Hepatocyte (in vitro differentiated cells): Measurements from ENCODE around the gene NUMA1. TPM values are rescaled to one million over a fixed set of nuclear protein-coding genes. Genes with fewer than 3 reads are reported as not detected.

Experiments
- DNase-seq: peaks from one replicate; pipeline ENCODE4 v3.0.0-alpha.2; 2016; ENCODE audit warnings: low spot score
- H2AFZ ChIP-seq: fragments of 200-600 bp; sonication (generic); 2 replicates; pipeline ENCODE4 v1.6.0; 2016; ENCODE audit warnings: antibody characterized with exemption, mild to moderate bottlenecking
- H3K27ac ChIP-seq: fragments of 200-600 bp; sonication (generic); 2 replicates; pipeline ENCODE4 v1.5.1; 2016; ENCODE audit warnings: mild to moderate bottlenecking
- H3K27me3 ChIP-seq: fragments of 200-600 bp; sonication (generic); 2 replicates; pipeline ENCODE4 v1.6.1; 2016
- H3K36me3 ChIP-seq: fragments of 200-600 bp; sonication (generic); replicated peaks from 2 replicates; pipeline ENCODE4 v1.5.1; 2016; ENCODE audit warnings: low read depth; ENCODE audit not compliant: insufficient read depth
- H3K4me1 ChIP-seq: fragments of 200-600 bp; sonication (generic); 2 replicates; pipeline ENCODE4 v1.5.1; 2016; ENCODE audit warnings: mild to moderate bottlenecking, moderate library complexity; ENCODE audit not compliant: insufficient read depth
- H3K4me2 ChIP-seq: fragments of 200-600 bp; sonication (generic); 2 replicates; pipeline ENCODE4 v1.6.0; 2016
- H3K4me3 ChIP-seq: fragments of 200-600 bp; sonication (generic); 2 replicates; pipeline ENCODE4 v1.5.1; 2016; ENCODE audit warnings: mild to moderate bottlenecking
- H3K79me2 ChIP-seq: fragments of 200-600 bp; sonication (generic); 2 replicates; pipeline ENCODE4 v1.6.0; 2017; ENCODE audit warnings: mild to moderate bottlenecking
- H3K9me2 ChIP-seq: fragments of 200-600 bp; sonication (generic); replicated peaks from 2 replicates; pipeline ENCODE4 v1.6.0; 2017; ENCODE audit warnings: mild to moderate bottlenecking; ENCODE audit not compliant: insufficient read depth
- H3K9me3 ChIP-seq: fragments of 200-600 bp; sonication (generic); 2 replicates; pipeline ENCODE4 v1.5.1; 2016; ENCODE audit warnings: low read depth, mild to moderate bottlenecking
- H4K20me1 ChIP-seq: fragments of 200-600 bp; sonication (generic); 2 replicates; pipeline ENCODE4 v1.6.0; 2016; ENCODE audit warnings: mild to moderate bottlenecking; ENCODE audit not compliant: insufficient read depth, poor library complexity, severe bottlenecking
- CTCF ChIP-seq: fragments of 200-600 bp; sonication (generic); IDR thresholded peaks from 2 replicates; pipeline ENCODE4 v1.5.1; 2016; ENCODE audit warnings: antibody characterized with exemption, mild to moderate bottlenecking; ENCODE audit not compliant: poor library complexity
- EZH2 ChIP-seq: fragments of 200-600 bp; sonication (generic); IDR thresholded peaks from 2 replicates; pipeline ENCODE4 v1.6.1; 2016; ENCODE audit warnings: antibody characterized with exemption, mild to moderate bottlenecking, borderline replicate concordance
- EZH2phosphoT487 ChIP-seq: fragments of 200-600 bp; sonication (generic); IDR thresholded peaks from one replicate; pipeline ENCODE4 v1.6.1; 2018; ENCODE audit warnings: antibody characterized with exemption, mild to moderate bottlenecking, low read depth, moderate library complexity; ENCODE audit not compliant: unreplicated experiment, severe bottlenecking
- WGBS: methylation state at CpG from one replicate; pipeline ENCODE4 v1.1.6; 2016; ENCODE audit warnings: low lambda C conversion rate; ENCODE audit errors: missing lambda C conversion rate; 5-methylcytosine and 5-hydroxymethylcytosine counted together
- polyA plus RNA-seq: library from polyadenylated mRNA; unstranded; fragments of >200 nt; fragmentation: Nextera tagmentation; extraction: Ambion mirVana; gene quantifications from 2 replicates; pipeline ENCODE4 v1.2.1, GENCODE V29; 2016
- total RNA-seq: library from RNA; depleted of rRNA; stranded (reverse); fragments of >200 nt; gene quantifications from 2 replicates; pipeline ENCODE4 v1.2.3, GENCODE V29; 2014

Gene NUMA1
- total and polyA plus RNA-seq, 2 experiments from 2014 or later, result 103 to 140 TPM

DNA sequence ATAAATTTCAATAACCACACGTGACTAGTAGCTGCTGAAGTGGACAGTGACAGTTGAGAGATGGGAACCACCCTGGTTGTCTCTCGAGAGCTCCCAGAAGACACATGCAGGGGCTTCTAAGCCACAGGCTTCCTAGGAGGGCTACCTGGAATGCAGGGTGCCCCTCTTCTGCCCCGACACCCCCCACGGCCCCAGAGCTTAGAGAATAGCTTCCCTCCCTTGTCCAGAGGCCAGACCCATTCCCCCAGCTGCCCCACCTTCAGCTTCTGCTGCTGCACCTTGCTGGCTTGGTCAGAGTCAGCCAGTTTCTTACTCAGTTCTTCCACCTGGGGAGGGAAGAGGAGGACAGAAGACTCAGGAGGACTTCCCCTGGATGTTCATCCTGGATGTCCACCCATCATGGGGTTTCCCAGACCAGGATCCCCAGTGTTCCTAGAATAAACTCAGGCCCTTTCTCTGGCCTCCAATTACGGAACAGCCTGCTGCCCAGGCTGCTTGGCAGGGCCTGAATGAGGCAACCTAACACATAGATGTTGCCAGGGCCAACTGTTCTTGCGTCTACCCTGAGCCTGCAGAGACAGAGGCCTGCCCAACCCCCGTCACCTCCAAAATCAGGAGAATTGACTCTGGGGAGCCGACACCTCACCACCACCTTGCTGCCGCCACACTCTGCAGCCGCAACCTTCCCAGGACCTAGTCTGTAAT, 69.7 kb downstream of the NUMA1 start:
- peaks cover 3% of the 10 kb centered on the region for H3K79me2 ChIP-seq
- no peak overlapping the region for H2AFZ ChIP-seq
- H3K27ac ChIP-seq, result no peak overlapping the region
- TF ChIP-seq EZH2phosphoT487 (no peak), CTCF (no peak), EZH2 (no peak)
- no peaks in the 10 kb centered on the region for H3K9me3 ChIP-seq
- no peaks in the 10 kb centered on the region for H3K27me3 ChIP-seq
- H4K20me1 ChIP-seq, result peaks cover 41% of the 10 kb centered on the region
- peaks cover 4% of the 10 kb centered on the region for H3K36me3 ChIP-seq
- WGBS, result 88% methylated on average over 10 of the region's 10 CpGs
- DNase-seq, result no peak
- no peak overlapping the region for H3K4me2 ChIP-seq
- H3K9me2 ChIP-seq, result no peaks in the 10 kb centered on the region
- H3K4me3 ChIP-seq, result no peak overlapping the region
- no peaks in the 10 kb centered on the region for H3K4me1 ChIP-seq

- Histone ChIP-seq H3K27me3 (no peaks in the 10 kb centered on the region), H3K27ac (no peak overlapping the region), H3K4me1 (no peaks in the 10 kb centered on the region), H2AFZ (no peak overlapping the region), H3K79me2 (no peaks in the 10 kb centered on the region), H4K20me1 (peaks cover 44% of the 10 kb centered on the region), H3K9me3 (no peaks in the 10 kb centered on the region), H3K36me3 (peaks cover 4% of the 10 kb centered on the region), H3K4me3 (no peak overlapping the region), H3K4me2 (no peak overlapping the region), H3K9me2 (no peaks in the 10 kb centered on the region)
- no peak for DNase-seq
- TF ChIP-seq EZH2phosphoT487, result no peak
- no peak for TF ChIP-seq EZH2
- TF ChIP-seq CTCF, result no peak
- WGBS, result 96% methylated on average over 6 of the region's 6 CpGs
These were observed 71.2 kb downstream of the NUMA1 start for GRCh38 chr11:72009156-72009555.

DNA sequence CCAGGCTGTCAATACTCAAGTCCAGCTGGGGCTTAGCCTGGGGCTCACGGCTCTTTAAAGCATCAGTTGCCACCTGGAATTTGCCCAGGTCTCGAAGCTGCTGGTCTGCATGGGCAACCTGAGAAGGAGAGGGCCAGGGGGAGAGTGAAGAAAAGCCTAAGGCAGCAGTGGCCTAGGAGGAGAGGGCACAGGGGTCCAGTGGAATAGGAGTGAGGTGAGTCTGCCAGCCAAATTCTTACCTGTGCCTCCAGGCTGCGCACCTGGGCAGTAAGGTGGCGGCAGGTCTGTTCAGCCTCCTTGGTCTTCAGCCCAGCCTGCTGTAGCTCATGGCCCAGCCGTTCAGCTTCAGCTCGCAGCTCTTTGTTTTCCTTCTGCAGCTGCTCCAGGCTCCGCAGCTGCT, 71.6 kb downstream of the NUMA1 start:
- no peak for TF ChIP-seq EZH2
- TF ChIP-seq CTCF, result no peak
- no peak for TF ChIP-seq EZH2phosphoT487
- H2AFZ ChIP-seq, result no peak overlapping the region
- H3K9me2 ChIP-seq, result no peaks in the 10 kb centered on the region
- no peaks in the 10 kb centered on the region for H3K27me3 ChIP-seq
- peaks cover 4% of the 10 kb centered on the region for H3K36me3 ChIP-seq
- DNase-seq, result no peak
- no peak overlapping the region for H3K4me2 ChIP-seq
- WGBS, result 96% methylated on average over 7 of the region's 7 CpGs
- H3K27ac ChIP-seq, result no peak overlapping the region
- no peaks in the 10 kb centered on the region for H3K9me3 ChIP-seq
- no peaks in the 10 kb centered on the region for H3K79me2 ChIP-seq
- H4K20me1 ChIP-seq, result peaks cover 42% of the 10 kb centered on the region
- no peak overlapping the region for H3K4me3 ChIP-seq
- no peaks in the 10 kb centered on the region for H3K4me1 ChIP-seq
